GM06990 (cell line): Measurements from ENCODE around the gene SERINC5.

ENCODE experiments used
- DNase-seq: peaks from one replicate; pipeline ENCODE4 v3.0.0-alpha.2; 2011; ENCODE audit not compliant: insufficient read length; ENCODE audit errors: extremely low read depth
- H3K27me3 ChIP-seq: replicated peaks from 2 replicates; pipeline ENCODE4 v1.6.0; 2011; ENCODE audit warnings: low read length; ENCODE audit not compliant: control insufficient read depth, insufficient read depth
- H3K36me3 ChIP-seq: 2 replicates; pipeline ENCODE4 v1.5.1; 2011; ENCODE audit warnings: low read length; ENCODE audit not compliant: control insufficient read depth, insufficient read depth
- H3K4me3 ChIP-seq: replicated peaks from 2 replicates; pipeline ENCODE4 v1.5.1; 2011; ENCODE audit warnings: low read depth, mild to moderate bottlenecking, control low read depth, low read length
- CTCF ChIP-seq: IDR thresholded peaks from 2 replicates; pipeline ENCODE4 v1.5.1; 2011; ENCODE audit warnings: low read length, control low read depth, mild to moderate bottlenecking, inconsistent platforms; ENCODE audit not compliant: insufficient read depth, poor library complexity, severe bottlenecking

SERINC5 gene

GRCh38 chr5:80231693-80232092 is 24.2 kb downstream of the SERINC5 start:
- Histone ChIP-seq H3K27me3 (no peaks in the 10 kb centered on the region), H3K4me3 (no peak overlapping the region), H3K36me3 (no peaks in the 10 kb centered on the region)
- no peak for TF ChIP-seq CTCF
- no peak for DNase-seq

- Histone ChIP-seq H3K36me3 (no peaks in the 10 kb centered on the region), H3K27me3 (no peaks in the 10 kb centered on the region), H3K4me3 (no peak overlapping the region)
- no peak for DNase-seq
- TF ChIP-seq CTCF = no peak
Measured at GRCh38 chr5:80231243-80231642, 24.6 kb downstream of the SERINC5 start.

GRCh38 chr5:80230269-80230992 is 25.4 kb downstream of the SERINC5 start:
- no peak for TF ChIP-seq CTCF
- H3K36me3 ChIP-seq = no peaks in the 10 kb centered on the region

GRCh38 chr5:80229902-80230255 is 26.0 kb downstream of the SERINC5 start:
- H3K27me3 ChIP-seq = no peaks in the 10 kb centered on the region
- H3K36me3 ChIP-seq = no peaks in the 10 kb centered on the region
- no peak for TF ChIP-seq CTCF
- no peak for DNase-seq
- H3K4me3 ChIP-seq = no peak overlapping the region

More at GRCh38 chr5:80230269-80230992, 25.4 kb downstream of the SERINC5 start:
- Histone ChIP-seq H3K4me3 (no peak overlapping the region), H3K27me3 (no peaks in the 10 kb centered on the region)
- no peak for DNase-seq

GRCh38 chr5:80227979-80228596 is 27.8 kb downstream of the SERINC5 start:
- H3K27me3 ChIP-seq = no peaks in the 10 kb centered on the region
- DNase-seq = no peak
- H3K36me3 ChIP-seq = no peaks in the 10 kb centered on the region
- no peak for TF ChIP-seq CTCF
- H3K4me3 ChIP-seq = no peak overlapping the region
